ENCODE data around the gene SLC38A9. TPM values are rescaled to one million over a fixed set of nuclear protein-coding genes. Genes with fewer than 3 reads are reported as not detected.

Gene SLC38A9
- polyA plus RNA-seq, 1 of the 3 experiments (the other 2 are of a cell fraction) = 6.9 TPM

GRCh38 chr5:55624841-55625588 lies 87.1 kb downstream of the SLC38A9 start:
- no peak overlapping the region for H3K4me3 ChIP-seq (ENCODE audit: low read depth in 2 of 2, low read length in 1 of 2)
- no peaks in the 10 kb centered on the region for H3K36me3 ChIP-seq (replicated peaks in 1 of 2; ENCODE audit: control insufficient read depth in 1 of 2, insufficient read depth in 2 of 2, low read length in 1 of 2)
- H3F3A ChIP-seq (replicated peaks; ENCODE audit: insufficient read depth) = peaks cover 10% of the 10 kb centered on the region
- H3K4me1 ChIP-seq (ENCODE audit: control insufficient read depth in 1 of 2, insufficient read depth in 2 of 2, low read depth in 1 of 2, low read length in 1 of 2) = peaks cover 7 to 14% of the 10 kb centered on the region in 2 experiments; a peak in 3 of 4 replicates
- no peak overlapping the region for H3K27ac ChIP-seq (ENCODE audit: low read depth in 2 of 2, low read length in 1 of 2)
- H3K27me3 ChIP-seq (ENCODE audit: insufficient read depth) = no peaks in the 10 kb centered on the region
- no peak for TF ChIP-seq RAD21 (IDR thresholded peaks at IDR 0.05; ENCODE audit: low read length)
- TF ChIP-seq CHD2 (IDR thresholded peaks at IDR 0.05; ENCODE audit: low read length, partially characterized antibody) = no peak
- no peak for TF ChIP-seq RXRA (IDR thresholded peaks at IDR 0.05; ENCODE audit: borderline replicate concordance, low read depth)
- TF ChIP-seq JUND (IDR thresholded peaks at IDR 0.05) = no peak
- no peak for TF ChIP-seq POLR2AphosphoS5 (IDR thresholded peaks at IDR 0.05; ENCODE audit: low read depth, low read length)
- TF ChIP-seq NFIC (IDR thresholded peaks at IDR 0.05; ENCODE audit: borderline replicate concordance) = no peak
- no peak for TF ChIP-seq GATA2 (CRISPR knock-in tag; IDR thresholded peaks at IDR 0.05)
- TF ChIP-seq EZH2phosphoT487 (IDR thresholded peaks at IDR 0.05; ENCODE audit: borderline replicate concordance, low read depth) = no peak
- TF ChIP-seq REST (IDR thresholded peaks at IDR 0.05; ENCODE audit: low read depth, low read length) = no peak
- H3K4me2 ChIP-seq = no peak overlapping the region
- no peaks in the 10 kb centered on the region for H3K9me2 ChIP-seq
- H3K9ac ChIP-seq = no peak overlapping the region
- CTCF ChIA-PET = no interaction called here
- no peak for DNase-seq
- no peaks in the 10 kb centered on the region for H3K79me2 ChIP-seq (ENCODE audit: insufficient read depth)
- no peaks in the 10 kb centered on the region for H4K20me1 ChIP-seq (ENCODE audit: insufficient read depth)
- POLR2A ChIA-PET = no interaction called here
- H3K9me3 ChIP-seq = no peaks in the 10 kb centered on the region
- WGBS (ENCODE audit: low lambda C conversion rate) = 85% methylated on average over 8 of the region's 8 CpGs
- no peak overlapping the region for H2AFZ ChIP-seq (ENCODE audit: low read depth)

GRCh38 chr5:55623789-55624188 lies 88.3 kb downstream of the SLC38A9 start:
- POLR2A ChIA-PET = no interaction called here

More at GRCh38 chr5:55623789-55624188, 88.3 kb downstream of the SLC38A9 start:
- Histone ChIP-seq H3K9me3 (no peaks in the 10 kb centered on the region), H3K4me2 (no peak overlapping the region), H3K79me2 (ENCODE audit: insufficient read depth) (no peaks in the 10 kb centered on the region), H3F3A (replicated peaks; ENCODE audit: insufficient read depth) (peaks cover 10% of the 10 kb centered on the region), H3K9me2 (no peaks in the 10 kb centered on the region), H3K4me1 (ENCODE audit: control insufficient read depth in 1 of 2, insufficient read depth in 2 of 2, low read depth in 1 of 2, low read length in 1 of 2) (peaks cover 7 to 14% of the 10 kb centered on the region in 2 experiments; a peak in 3 of 4 replicates), H2AFZ (ENCODE audit: low read depth) (no peak overlapping the region), H3K36me3 (replicated peaks in 1 of 2; ENCODE audit: control insufficient read depth in 1 of 2, insufficient read depth in 2 of 2, low read length in 1 of 2) (no peaks in the 10 kb centered on the region), H3K27me3 (ENCODE audit: insufficient read depth) (no peaks in the 10 kb centered on the region), H3K4me3 (ENCODE audit: low read depth in 2 of 2, low read length in 1 of 2) (no peak overlapping the region), H4K20me1 (ENCODE audit: insufficient read depth) (no peaks in the 10 kb centered on the region), H3K9ac (no peak overlapping the region), H3K27ac (ENCODE audit: low read depth in 2 of 2, low read length in 1 of 2) (no peak overlapping the region)
- no peak for TF ChIP-seq FOXM1 (IDR thresholded peaks at IDR 0.05; ENCODE audit: low read depth)
- no peak for TF ChIP-seq EP300 (IDR thresholded peaks at IDR 0.05; ENCODE audit: borderline replicate concordance in 1 of 2, low read depth in 1 of 2, low read length in 1 of 2)
- TF ChIP-seq TCF12 (IDR thresholded peaks at IDR 0.05) = no peak
- no peak for TF ChIP-seq YY1 (IDR thresholded peaks at IDR 0.05; ENCODE audit: low read depth)
- no peak for TF ChIP-seq FOSL2 (IDR thresholded peaks at IDR 0.05; ENCODE audit: borderline replicate concordance, low read depth)
- TF ChIP-seq POLR2AphosphoS5 (IDR thresholded peaks at IDR 0.05; ENCODE audit: low read depth, low read length) = no peak
- TF ChIP-seq SIN3A (IDR thresholded peaks at IDR 0.05; ENCODE audit: borderline replicate concordance, low read depth, low read length) = no peak
- TF ChIP-seq GABPA (IDR thresholded peaks at IDR 0.05; ENCODE audit: low read depth) = no peak
- TF ChIP-seq IRF3 (IDR thresholded peaks at IDR 0.05; ENCODE audit: low read depth, low read length) = no peak
- TF ChIP-seq SMC3 (IDR thresholded peaks at IDR 0.05; ENCODE audit: low read depth, low read length) = no peak
- TF ChIP-seq NFIC (IDR thresholded peaks at IDR 0.05; ENCODE audit: borderline replicate concordance) = no peak
- TF ChIP-seq JUND (IDR thresholded peaks at IDR 0.05) = no peak
- TF ChIP-seq MXI1 (IDR thresholded peaks at IDR 0.05; ENCODE audit: low read depth, low read length) = no peak
- no peak for TF ChIP-seq CHD2 (IDR thresholded peaks at IDR 0.05; ENCODE audit: low read length, partially characterized antibody)
- no peak for TF ChIP-seq CTCF (IDR thresholded peaks at IDR 0.05)
- CTCF ChIA-PET = interaction anchor here (0.6 kb wide), 1 partner anchor 27 kb away, joined by 3 read pairs; no protein-coding TSS in a partner anchor
- DNase-seq = no peak
- WGBS (ENCODE audit: low lambda C conversion rate) = 100% methylated on average over 1 of the region's 1 CpG
